Aorta (tissue), 5 donors: ENCODE results near the gene CCL8. TPM values are rescaled to one million over a fixed set of nuclear protein-coding genes. Genes with fewer than 3 reads are reported as not detected.

Experiments
- ATAC-seq: fragments of 200-7000 bp; cut with Tn5 transposase; one replicate; pipeline ENCODE4 v1.9.1; 2022; ENCODE audit warnings: moderate library complexity; ENCODE audit not compliant: low FRiP score
- DNase-seq, 2 donors: peaks; one replicate each; pipeline ENCODE4 v3.0.0-alpha.2; 2020
- H3K27ac ChIP-seq, 2 donors: one replicate each; pipeline ENCODE4 v1.5.1; 2013; ENCODE audit warnings: low read length in 2 of 2, mild to moderate bottlenecking in 2 of 2, moderate library complexity in 2 of 2, control low read depth in 1 of 2, inconsistent platforms in 1 of 2, low read depth in 1 of 2
- H3K27me3 ChIP-seq, 2 donors: one replicate each; pipeline ENCODE4 v1.6.1; 2013; ENCODE audit warnings: control low read depth in 1 of 2, low read length in 1 of 2, mild to moderate bottlenecking in 1 of 2, moderate library complexity in 1 of 2; ENCODE audit not compliant: insufficient read depth in 2 of 2, control insufficient read depth in 1 of 2
- H3K36me3 ChIP-seq, 2 donors: one replicate each; pipeline ENCODE4 v1.6.1; 2013; ENCODE audit warnings: control low read depth in 1 of 2, low read length in 1 of 2, mild to moderate bottlenecking in 1 of 2; ENCODE audit not compliant: insufficient read depth in 2 of 2, control insufficient read depth in 1 of 2
- H3K4me1 ChIP-seq, 2 donors: one replicate each; pipeline ENCODE4 v1.6.1; 2013; ENCODE audit warnings: low read length in 2 of 2, control low read depth in 1 of 2, mild to moderate bottlenecking in 1 of 2, moderate library complexity in 1 of 2; ENCODE audit not compliant: insufficient read depth in 2 of 2, control insufficient read depth in 1 of 2
- H3K4me3 ChIP-seq, 2 donors: one replicate each; pipeline ENCODE4 v1.5.1; 2013; ENCODE audit warnings: low read length in 2 of 2, control low read depth in 1 of 2, mild to moderate bottlenecking in 1 of 2
- H3K9me3 ChIP-seq: one replicate; pipeline ENCODE4 v1.6.1; 2013; ENCODE audit warnings: mild to moderate bottlenecking, low read length; ENCODE audit not compliant: control insufficient read depth
- WGBS, 2 donors: extraction: QIAGEN DNeasy Blood & Tissue Kit; methylation state at CpG; one replicate each; pipeline ENCODE4 v1.1.7; 2013; 5-methylcytosine and 5-hydroxymethylcytosine counted together
- intact Hi-C, 2 donors: fragments of 100-400 bp; cut with DNase I; formaldehyde crosslinking; loops; one replicate each; pipeline versions ENCODE4 v1.14.2 to v1.15.0; 2022
- polyA plus RNA-seq, 2 donors: library from polyadenylated mRNA; stranded (reverse); fragments of 200-250 nt; gene quantifications; one replicate each; pipeline ENCODE4 v1.2.3, GENCODE V29; 2013
- total RNA-seq, 2 donors: library from RNA; stranded (reverse); fragmentation: NEBNext Ultra II Directional; extraction: Animal tissue kit (Norgen Biotek cat#: 25700); gene quantifications; one replicate each; pipeline ENCODE4 v1.2.1, GENCODE V29; 2021
- donor health status: healthy with polysubstance abuse.
- donor health status: Bipolar disorder and iron deficiency.
- donor health status: DM: no; HTN: no; CAD: no.
- donor health status: DM: no; HTN: no; CAD: no.
- donor health status: DM: yes; HTN: yes; CAD: no.

Gene CCL8
- total and polyA plus RNA-seq, 4 donors: 1.9 to 6.6 (median 4.0) TPM

GRCh38 chr17:34356194-34356593 lies 37.0 kb downstream of the CCL8 start, which contains the start of gene CCL13:
TSS of gene CCL13 (plus strand) at chr17:34356480. CDS start at chr17:34356527, 47 bp downstream.
- no peaks in the 10 kb centered on the region for H3K27me3 ChIP-seq
- ATAC-seq (no peak), DNase-seq (peak in 1 of 2 donors; percentile 54)
- H3K36me3 ChIP-seq: no peaks in the 10 kb centered on the region
- WGBS, 2 donors: 91 to 93% methylated on average over 5 of the region's 5 CpGs
- no peak within 1 kb of the TSS for H3K4me3 ChIP-seq
- no peaks in the 10 kb centered on the region for H3K4me1 ChIP-seq
- no peak within 1 kb of the TSS for H3K27ac ChIP-seq
- H3K9me3 ChIP-seq: no peaks in the 10 kb centered on the region
- intact Hi-C loops: no loop called here

DNA sequence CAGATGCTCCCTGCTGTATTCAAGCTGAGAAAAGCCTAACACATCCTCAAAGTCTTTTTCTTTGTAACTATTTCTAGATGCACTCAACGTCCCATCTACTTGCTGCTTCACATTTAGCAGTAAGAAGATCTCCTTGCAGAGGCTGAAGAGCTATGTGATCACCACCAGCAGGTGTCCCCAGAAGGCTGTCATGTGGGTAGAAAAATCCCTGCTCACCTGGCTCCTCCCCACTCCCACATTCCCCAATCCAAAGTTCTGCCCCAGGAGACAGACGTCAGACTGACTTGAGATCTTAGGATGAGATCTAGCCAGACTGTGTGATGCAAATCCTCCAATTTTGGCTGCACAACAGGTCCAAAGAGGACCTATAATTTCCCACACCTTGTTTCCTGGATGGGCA lies 38.2 kb downstream of the CCL8 start:
- no peaks in the 10 kb centered on the region for H3K9me3 ChIP-seq
- no peak overlapping the region for H3K27ac ChIP-seq
- DNase-seq (no peak), ATAC-seq (no peak)
- intact Hi-C loops: no loop called here
- H3K27me3 ChIP-seq: no peaks in the 10 kb centered on the region
- 68 to 73% methylated on average over 2 of the region's 2 CpGs for WGBS, 2 donors
- H3K4me3 ChIP-seq: no peak overlapping the region
- no peaks in the 10 kb centered on the region for H3K4me1 ChIP-seq
- no peaks in the 10 kb centered on the region for H3K36me3 ChIP-seq

DNA sequence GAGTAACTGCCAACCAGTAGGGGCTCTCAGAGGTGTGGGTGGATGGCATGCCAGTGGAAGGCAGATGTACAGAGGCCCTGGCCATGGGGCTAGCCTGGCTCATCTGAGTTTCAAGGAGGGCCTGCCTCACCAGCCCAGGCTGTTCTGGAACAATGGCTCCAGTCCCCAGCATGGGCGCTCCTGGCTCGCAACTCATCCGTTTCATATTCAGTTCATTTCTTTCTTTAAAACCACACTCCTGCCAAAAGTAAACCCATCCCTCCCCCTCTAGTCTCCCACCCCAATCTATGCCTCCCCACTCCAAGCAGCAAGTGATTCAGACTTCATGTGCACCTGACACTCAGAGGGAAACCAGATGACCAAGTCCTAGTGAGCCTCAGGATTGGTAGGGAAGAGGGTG lies 39.4 kb downstream of the CCL8 start:
- 94 to 97% methylated on average over 3 of the region's 3 CpGs for WGBS, 2 donors
- Histone ChIP-seq H3K4me3 (no peak overlapping the region), H3K9me3 (no peaks in the 10 kb centered on the region), H3K27ac (no peak overlapping the region), H3K4me1 (no peaks in the 10 kb centered on the region), H3K36me3 (no peaks in the 10 kb centered on the region), H3K27me3 (no peaks in the 10 kb centered on the region)
- no peak for DNase-seq
- ATAC-seq: no peak
- intact Hi-C loops: no loop called here

DNA sequence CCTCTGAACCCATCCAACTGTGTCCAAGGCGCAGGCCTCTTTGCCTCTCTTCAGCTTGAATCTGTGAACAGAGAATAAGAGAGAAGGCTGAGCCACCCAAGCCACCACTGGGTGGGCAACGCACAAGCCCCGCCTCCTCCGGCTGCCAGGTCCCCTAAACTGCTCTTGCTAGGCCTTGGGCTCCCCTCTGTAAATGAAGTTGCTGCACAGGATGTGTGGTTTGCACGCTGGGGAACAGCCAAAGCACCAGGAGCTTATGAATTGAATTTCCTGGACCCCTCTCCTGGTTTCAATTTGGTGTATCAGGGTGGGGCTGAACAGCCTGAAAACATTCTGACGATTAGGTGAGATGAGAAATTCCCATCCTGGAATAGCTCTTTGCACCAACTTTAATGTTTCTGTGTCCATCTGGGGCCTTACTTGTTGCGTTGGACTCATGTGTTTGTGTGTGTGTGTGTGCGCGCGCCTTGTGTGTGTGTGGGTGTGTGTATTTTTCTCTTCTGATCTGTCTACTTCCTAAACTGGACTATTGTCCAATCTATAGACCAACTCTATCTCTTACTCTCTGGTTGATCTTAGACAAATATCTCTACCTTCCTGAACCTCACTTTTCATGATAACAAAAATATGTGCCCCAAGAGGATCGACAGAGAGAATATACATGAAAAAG lies 41.5 kb downstream of the CCL8 start:
- no peak overlapping the region for H3K4me3 ChIP-seq
- H3K4me1 ChIP-seq: no peaks in the 10 kb centered on the region
- DNase-seq (no peak), ATAC-seq (no peak)
- intact Hi-C loops: loop anchor here in 1 of 2 donors (1.0 kb wide), 2 partner anchors 52 to 160 kb away; no protein-coding TSS in a partner anchor
- 80 to 82% methylated on average over 11 of the region's 11 CpGs for WGBS, 2 donors
- H3K36me3 ChIP-seq: no peaks in the 10 kb centered on the region
- H3K9me3 ChIP-seq: no peaks in the 10 kb centered on the region
- no peaks in the 10 kb centered on the region for H3K27me3 ChIP-seq
- H3K27ac ChIP-seq: no peak overlapping the region

GRCh38 chr17:34361478-34362061 lies 42.3 kb downstream of the CCL8 start:
- intact Hi-C loops: loop anchor here (1.0 kb wide), 3 partner anchors 53 to 163 kb away; no protein-coding TSS in a partner anchor
- H3K9me3 ChIP-seq: no peaks in the 10 kb centered on the region
- no peaks in the 10 kb centered on the region for H3K27me3 ChIP-seq
- ATAC-seq (peak; percentile 92), DNase-seq (peak; percentile 92 to 97)
- 16 to 22% methylated on average over 8 of the region's 8 CpGs for WGBS, 2 donors
- no peaks in the 10 kb centered on the region for H3K4me1 ChIP-seq
- H3K4me3 ChIP-seq: no peak overlapping the region
- no peak overlapping the region for H3K27ac ChIP-seq
- H3K36me3 ChIP-seq: no peaks in the 10 kb centered on the region

DNA sequence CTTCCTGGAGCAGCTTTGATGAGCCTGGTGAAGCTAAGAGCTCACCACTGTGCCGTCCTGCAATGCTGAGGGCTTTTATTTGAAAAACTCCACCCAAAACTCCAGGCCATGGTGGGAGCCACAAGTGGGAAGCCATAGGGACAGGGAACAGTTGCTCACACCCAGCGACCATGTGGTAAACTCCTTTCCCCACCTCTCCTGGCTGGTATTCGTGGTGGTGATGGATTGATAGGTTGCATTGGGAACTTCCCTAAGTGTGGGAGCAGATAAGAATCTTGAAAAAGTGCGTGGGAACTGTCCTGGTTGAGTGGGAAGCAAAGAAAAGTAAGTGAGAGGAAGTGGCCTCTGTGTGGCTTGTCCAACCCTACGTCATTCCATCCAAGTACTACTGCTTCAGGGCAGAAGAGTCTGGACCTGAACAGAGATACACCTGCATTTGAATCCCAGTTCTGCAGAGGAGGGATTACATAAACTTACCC lies 44.0 kb downstream of the CCL8 start, which contains the start of gene CCL1:
TSS of gene CCL1 (minus strand) at position 51 of the 479 bp plus-strand sequence. CDS start 72 bp downstream, outside the sequence.
- intact Hi-C loops: no loop called here
- ATAC-seq: no peak
- H3K27ac ChIP-seq: no peak within 1 kb of the TSS
- WGBS, 2 donors: 31 to 32% methylated on average over 5 of the region's 5 CpGs
- no peaks in the 10 kb centered on the region for H3K27me3 ChIP-seq
- no peaks in the 10 kb centered on the region for H3K4me1 ChIP-seq
- no peak for DNase-seq
- H3K4me3 ChIP-seq: no peak within 1 kb of the TSS
- no peaks in the 10 kb centered on the region for H3K9me3 ChIP-seq
- no peaks in the 10 kb centered on the region for H3K36me3 ChIP-seq

- ATAC-seq: no peak
- no peaks in the 10 kb centered on the region for H3K9me3 ChIP-seq
- intact Hi-C loops: no loop called here
- no peak overlapping the region for H3K4me3 ChIP-seq
- no peaks in the 10 kb centered on the region for H3K36me3 ChIP-seq
- H3K27me3 ChIP-seq: no peaks in the 10 kb centered on the region
- WGBS, 2 donors: 74 to 100% methylated on average over 2 of the region's 2 CpGs
- H3K4me1 ChIP-seq: no peaks in the 10 kb centered on the region
- no peak for DNase-seq
- H3K27ac ChIP-seq: no peak overlapping the region
Measured at GRCh38 chr17:34364751-34365150, 45.5 kb downstream of the CCL8 start.

GRCh38 chr17:34365340-34365739 lies 46.1 kb downstream of the CCL8 start:
- Histone ChIP-seq H3K36me3 (no peaks in the 10 kb centered on the region), H3K4me1 (no peaks in the 10 kb centered on the region), H3K9me3 (no peaks in the 10 kb centered on the region), H3K27me3 (no peaks in the 10 kb centered on the region), H3K27ac (no peak overlapping the region), H3K4me3 (no peak overlapping the region)
- DNase-seq (no peak), ATAC-seq (no peak)
- WGBS, 2 donors: 81 to 84% methylated on average over 2 of the region's 2 CpGs
- intact Hi-C loops: no loop called here

- Histone ChIP-seq H3K27ac (no peak overlapping the region), H3K4me3 (no peak overlapping the region), H3K36me3 (no peaks in the 10 kb centered on the region), H3K4me1 (no peaks in the 10 kb centered on the region), H3K9me3 (no peaks in the 10 kb centered on the region), H3K27me3 (no peaks in the 10 kb centered on the region)
- intact Hi-C loops: no loop called here
- no peak for DNase-seq
- ATAC-seq: no peak
- 0 to 8% methylated on average over 1 of the region's 1 CpG for WGBS, 2 donors
Measured at GRCh38 chr17:34366010-34366409, 46.8 kb downstream of the CCL8 start.
